Ecto neural progenitor cell (in vitro differentiated cells): Measurements from ENCODE around the gene RBM26.
A peak's percentile ranks its signal among the peaks of the same experiment; 100 is the strongest.
"Not testable (repeated sequence)": the region's sequence is repeated elsewhere in the genome, so short reads cannot be mapped to it uniquely, and the experiment has no call there.

Source experiments
- DNase-seq: peaks from one replicate; pipeline ENCODE4 v3.0.0-alpha.2; 2018; ENCODE audit warnings: low spot score

The RBM26 gene

GRCh38 chr13:79318664-79319063, 87.4 kb downstream of the RBM26 start:
- DNase-seq, result no peak

- no peak for DNase-seq
Observed at GRCh38 chr13:79317856-79318255, 88.2 kb downstream of the RBM26 start.

- no peak for DNase-seq
Observed at GRCh38 chr13:79314652-79315051, 91.4 kb downstream of the RBM26 start.

- no peak for DNase-seq
Observed at GRCh38 chr13:79312340-79312855, 93.7 kb downstream of the RBM26 start.

GRCh38 chr13:79311386-79311785, 94.7 kb downstream of the RBM26 start:
- no peak for DNase-seq

GRCh38 chr13:79309690-79310089, 96.4 kb downstream of the RBM26 start:
- DNase-seq, result no peak

- DNase-seq, result no peak
Observed at GRCh38 chr13:79307866-79308298, 98.2 kb downstream of the RBM26 start.

- DNase-seq, result no peak
Observed at GRCh38 chr13:79307433-79307861, 98.6 kb downstream of the RBM26 start.

- no peak for DNase-seq
Observed at GRCh38 chr13:79306650-79307049, 99.4 kb downstream of the RBM26 start.

- no peak for DNase-seq
Observed at GRCh38 chr13:79297128-79297527, 108.9 kb downstream of the RBM26 start.

- DNase-seq, result no peak
Observed at GRCh38 chr13:79295906-79296706, 109.9 kb downstream of the RBM26 start.

- no peak for DNase-seq
Observed at GRCh38 chr13:79290595-79291244, 115.3 kb downstream of the RBM26 start.

GRCh38 chr13:79289571-79289970, 116.5 kb downstream of the RBM26 start:
- DNase-seq, result no peak

- peak; percentile 66 for DNase-seq
Observed at GRCh38 chr13:79287939-79288795, 117.9 kb downstream of the RBM26 start.

GRCh38 chr13:79285159-79285558, 120.9 kb downstream of the RBM26 start:
- DNase-seq, result no peak

GRCh38 chr13:79283742-79284141, 122.3 kb downstream of the RBM26 start:
- DNase-seq, result no peak

GRCh38 chr13:79282976-79283375, 123.1 kb downstream of the RBM26 start:
- no peak for DNase-seq

GRCh38 chr13:79282508-79282907, 123.5 kb downstream of the RBM26 start:
- DNase-seq, result no peak

- no peak for DNase-seq
Observed at GRCh38 chr13:79281339-79281747, 124.7 kb downstream of the RBM26 start.

GRCh38 chr13:79279735-79280134, 126.3 kb downstream of the RBM26 start:
- not testable (repeated sequence) for DNase-seq

GRCh38 chr13:79273045-79273444, 133.0 kb downstream of the RBM26 start:
- no peak for DNase-seq

- DNase-seq, result peak; percentile 42
Observed at GRCh38 chr13:79271616-79272015, 134.4 kb downstream of the RBM26 start.
